ENCODE data around the gene IL1R1. TPM values are rescaled to one million over a fixed set of nuclear protein-coding genes. Genes with fewer than 3 reads are reported as not detected.
"Not testable (repeated sequence)": the region's sequence is repeated elsewhere in the genome, so short reads cannot be mapped to it uniquely, and the experiment has no call there.

Gene IL1R1
- total RNA-seq, 1 experiment from 2014 or later, result 12.7 TPM

- H3K27ac ChIP-seq, result peak overlapping the region; percentile 96
- DNase-seq (ENCODE audit: low read depth in 1 of 2, low spot score in 2 of 2), result peak; percentile 91 to 96
Observed at GRCh38 chr2:102117472-102117858, 25.1 kb upstream of the IL1R1 start.

DNA sequence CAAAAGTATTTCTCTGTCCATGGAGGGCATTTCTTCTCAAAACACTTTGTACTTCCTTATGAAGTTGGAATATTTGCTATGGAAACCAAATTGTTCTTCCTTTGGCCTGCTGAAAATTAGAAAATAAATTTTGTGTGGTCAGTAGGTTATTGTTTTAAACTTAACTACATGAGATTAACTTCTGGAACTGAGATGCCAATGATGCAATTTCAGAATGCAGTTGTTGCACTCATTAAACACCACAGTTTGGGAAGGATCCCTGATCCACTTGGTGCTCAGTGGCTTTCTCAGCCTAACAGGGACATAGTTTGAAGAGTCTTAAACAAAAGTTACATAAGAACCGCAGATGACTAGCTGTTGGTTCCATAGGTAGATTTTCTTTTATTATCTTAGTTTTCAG is 23.3 kb upstream of the IL1R1 start:
- Histone ChIP-seq H3K27ac (peak overlapping the region; percentile 96; the same call in 1 of the 2 replicates), H3K27me3 (replicated peaks) (no peaks in the 10 kb centered on the region), H3K9me3 (replicated peaks) (no peaks in the 10 kb centered on the region), H3K4me3 (no peak overlapping the region), H3K36me3 (no peaks in the 10 kb centered on the region), H3K4me1 (replicated peaks) (peaks cover 70% of the 10 kb centered on the region)
- no peak for DNase-seq (ENCODE audit: low read depth in 1 of 2, low spot score in 2 of 2)

More at GRCh38 chr2:102117472-102117858, 25.1 kb upstream of the IL1R1 start:
- Histone ChIP-seq H3K4me3 (no peak overlapping the region), H3K27me3 (replicated peaks) (no peaks in the 10 kb centered on the region), H3K9me3 (replicated peaks) (no peaks in the 10 kb centered on the region), H3K36me3 (no peaks in the 10 kb centered on the region), H3K4me1 (replicated peaks) (peaks cover 77% of the 10 kb centered on the region)

- Histone ChIP-seq H3K27ac (no peak overlapping the region), H3K9me3 (replicated peaks) (no peaks in the 10 kb centered on the region), H3K36me3 (no peaks in the 10 kb centered on the region), H3K4me3 (no peak overlapping the region), H3K4me1 (replicated peaks) (peaks cover 62% of the 10 kb centered on the region), H3K27me3 (replicated peaks) (no peaks in the 10 kb centered on the region)
- no peak for DNase-seq (ENCODE audit: low read depth in 1 of 2, low spot score in 2 of 2)
Observed at GRCh38 chr2:102120261-102120660, 22.3 kb upstream of the IL1R1 start.

DNA sequence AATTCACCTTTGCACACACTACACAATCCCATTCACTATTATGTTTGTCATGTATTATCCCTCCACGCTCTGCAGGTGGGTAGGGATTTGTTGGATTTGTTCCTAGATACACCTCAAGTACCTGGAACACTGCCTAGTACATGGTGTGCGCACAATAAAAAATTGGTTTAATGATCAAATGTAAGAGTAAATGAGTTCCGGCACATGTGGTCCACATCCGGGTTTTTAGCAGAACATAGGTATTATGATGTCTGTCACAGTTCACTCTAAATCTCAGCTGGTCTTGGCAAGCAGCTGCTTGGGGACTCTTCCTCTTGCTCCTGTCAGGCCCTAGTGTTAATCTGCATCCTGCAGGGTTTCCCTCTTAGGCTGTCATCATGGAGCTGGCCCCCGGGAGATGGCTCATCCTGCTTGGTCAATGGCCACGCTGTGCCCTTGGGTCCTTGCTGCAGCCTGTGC is 21.8 kb upstream of the IL1R1 start:
- Histone ChIP-seq H3K9me3 (replicated peaks) (no peaks in the 10 kb centered on the region), H3K27ac (no peak overlapping the region), H3K36me3 (no peaks in the 10 kb centered on the region), H3K4me3 (no peak overlapping the region), H3K27me3 (replicated peaks) (no peaks in the 10 kb centered on the region), H3K4me1 (replicated peaks) (peaks cover 57% of the 10 kb centered on the region)
- no peak for DNase-seq (ENCODE audit: low read depth in 1 of 2, low spot score in 2 of 2)

- no peaks in the 10 kb centered on the region for H3K27me3 ChIP-seq (replicated peaks)
- H3K4me3 ChIP-seq, result no peak overlapping the region
- no peaks in the 10 kb centered on the region for H3K36me3 ChIP-seq
- H3K9me3 ChIP-seq (replicated peaks), result no peaks in the 10 kb centered on the region
- peaks cover 49% of the 10 kb centered on the region for H3K4me1 ChIP-seq (replicated peaks)
- H3K27ac ChIP-seq, result peak overlapping the region; percentile 90
- peak; percentile 62 to 79 for DNase-seq (ENCODE audit: low read depth in 1 of 2, low spot score in 2 of 2)
Observed at GRCh38 chr2:102122115-102122514, 20.4 kb upstream of the IL1R1 start.

- H3K36me3 ChIP-seq, result no peaks in the 10 kb centered on the region
- H3K4me3 ChIP-seq, result no peak overlapping the region
- H3K27ac ChIP-seq, result peak overlapping the region; percentile 90
- H3K4me1 ChIP-seq (replicated peaks), result peaks cover 52% of the 10 kb centered on the region
- no peak for DNase-seq (ENCODE audit: low read depth in 1 of 2, low spot score in 2 of 2)
- no peaks in the 10 kb centered on the region for H3K9me3 ChIP-seq (replicated peaks)
- H3K27me3 ChIP-seq (replicated peaks), result no peaks in the 10 kb centered on the region
Observed at GRCh38 chr2:102122909-102123308, 19.6 kb upstream of the IL1R1 start.

DNA sequence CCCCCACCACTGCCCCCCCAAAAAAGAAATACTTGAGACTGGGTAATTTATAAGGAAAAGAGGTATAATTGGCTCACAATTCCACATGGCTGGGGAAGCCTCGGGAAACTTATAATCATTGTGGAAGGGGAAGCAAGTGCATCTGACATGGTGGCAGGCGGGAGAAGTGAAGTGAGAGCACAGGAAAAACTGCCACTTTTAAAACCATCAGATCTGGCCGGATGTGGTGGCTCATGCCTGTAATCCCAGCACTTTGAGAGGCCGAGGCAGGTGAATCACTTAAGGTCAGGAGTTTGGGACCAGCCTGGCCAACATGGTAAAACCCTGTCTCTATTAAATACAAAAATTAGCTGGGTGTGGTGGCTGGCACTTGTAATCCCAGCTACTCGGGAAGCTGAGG is 18.1 kb upstream of the IL1R1 start:
- H3K27ac ChIP-seq; H3K9me3 ChIP-seq (replicated peaks); H3K27me3 ChIP-seq (replicated peaks); H3K4me3 ChIP-seq; DNase-seq (ENCODE audit: low read depth in 1 of 2, low spot score in 2 of 2); H3K36me3 ChIP-seq: not testable (repeated sequence)
- peaks cover 47% of the 10 kb centered on the region for H3K4me1 ChIP-seq (replicated peaks)

- Histone ChIP-seq H3K36me3 (no peaks in the 10 kb centered on the region), H3K9me3 (replicated peaks) (no peaks in the 10 kb centered on the region), H3K27me3 (replicated peaks) (no peaks in the 10 kb centered on the region), H3K4me3 (no peak overlapping the region), H3K27ac (no peak overlapping the region), H3K4me1 (replicated peaks) (peaks cover 44% of the 10 kb centered on the region)
- DNase-seq (ENCODE audit: low read depth in 1 of 2, low spot score in 2 of 2), result no peak
Observed at GRCh38 chr2:102126169-102126568, 16.4 kb upstream of the IL1R1 start.

DNA sequence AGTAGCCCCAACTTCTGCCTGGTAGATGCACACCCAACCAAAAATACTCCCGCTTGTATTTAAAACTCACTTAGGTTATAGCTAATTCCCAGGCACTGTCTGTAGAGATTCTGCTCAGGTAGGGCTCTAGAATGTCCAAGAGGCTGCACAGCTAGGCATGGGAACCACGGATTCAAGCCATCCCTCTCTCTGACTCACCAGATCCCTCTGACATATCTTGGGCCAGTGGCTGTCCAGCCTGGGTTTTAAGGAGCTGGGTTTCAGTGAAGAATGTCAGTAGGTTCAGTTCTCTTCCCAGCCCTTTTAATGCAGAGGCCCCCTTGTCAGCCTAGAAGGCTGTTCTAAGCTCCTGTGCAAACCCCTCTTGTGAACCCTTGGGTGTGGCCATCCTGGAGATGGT is 15.9 kb upstream of the IL1R1 start:
- Histone ChIP-seq H3K27ac (no peak overlapping the region), H3K4me1 (replicated peaks) (peaks cover 39% of the 10 kb centered on the region), H3K27me3 (replicated peaks) (no peaks in the 10 kb centered on the region), H3K36me3 (no peaks in the 10 kb centered on the region), H3K9me3 (replicated peaks) (no peaks in the 10 kb centered on the region), H3K4me3 (no peak overlapping the region)
- no peak for DNase-seq (ENCODE audit: low read depth in 1 of 2, low spot score in 2 of 2)

DNA sequence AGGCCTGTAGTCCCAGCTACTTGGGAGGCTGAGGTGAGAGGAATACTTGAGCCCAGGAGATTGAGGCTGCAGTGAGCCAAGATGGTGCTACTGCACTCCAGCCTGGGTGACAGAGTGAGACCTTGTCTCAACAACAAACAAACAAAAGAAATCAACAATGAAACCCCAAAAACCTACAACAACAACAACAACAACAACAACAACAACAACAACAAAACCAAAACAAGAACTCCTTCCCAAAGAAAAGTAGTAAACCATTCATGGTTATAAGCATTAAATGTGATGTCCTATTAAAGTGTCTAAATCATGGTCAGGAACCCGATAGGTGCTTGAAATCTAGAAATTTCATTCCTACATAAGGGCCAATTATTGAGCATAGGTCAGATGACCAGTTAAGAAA is 13.5 kb upstream of the IL1R1 start:
- H3K27me3 ChIP-seq (replicated peaks), result no peaks in the 10 kb centered on the region
- H3K9me3 ChIP-seq (replicated peaks), result no peaks in the 10 kb centered on the region
- no peak for DNase-seq (ENCODE audit: low read depth in 1 of 2, low spot score in 2 of 2)
- no peaks in the 10 kb centered on the region for H3K36me3 ChIP-seq
- H3K27ac ChIP-seq, result no peak overlapping the region
- no peak overlapping the region for H3K4me3 ChIP-seq
- peaks cover 23% of the 10 kb centered on the region for H3K4me1 ChIP-seq (replicated peaks)

DNA sequence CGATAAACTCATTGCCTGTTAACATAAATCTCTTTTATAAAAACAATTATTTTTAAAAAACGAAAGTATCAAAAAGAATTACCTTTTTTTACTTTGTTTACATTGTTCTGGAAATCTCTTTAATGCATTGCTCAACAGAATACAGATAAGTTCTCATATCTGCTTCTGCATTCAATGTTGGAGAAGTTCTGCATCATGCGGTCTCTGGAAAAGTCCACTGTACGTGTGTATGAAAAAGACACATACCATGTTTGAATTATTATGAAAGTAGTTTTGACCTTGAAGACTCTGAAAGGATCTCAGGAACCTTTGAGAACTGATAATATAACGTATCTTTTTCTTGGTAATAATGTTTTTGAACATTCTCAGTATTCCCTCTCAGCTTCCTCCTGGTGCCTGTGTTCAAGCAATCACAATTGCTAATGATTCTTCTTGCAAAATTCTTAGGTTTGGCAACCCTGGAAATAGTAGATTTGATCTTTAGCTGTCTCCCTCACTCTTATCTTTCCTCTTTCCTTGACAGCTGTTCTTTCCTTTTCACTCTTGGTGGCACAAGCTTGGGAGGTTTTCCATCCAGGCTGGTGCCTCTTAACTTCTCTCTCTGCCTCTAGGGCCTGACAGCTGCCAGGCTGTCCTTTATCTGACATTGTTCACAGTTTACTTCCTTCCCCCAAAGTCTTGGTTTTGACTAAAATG is 12.4 kb upstream of the IL1R1 start:
- no peak for DNase-seq (ENCODE audit: low read depth in 1 of 2, low spot score in 2 of 2)
- H3K27ac ChIP-seq, result no peak overlapping the region
- H3K36me3 ChIP-seq, result no peaks in the 10 kb centered on the region
- no peak overlapping the region for H3K4me3 ChIP-seq
- peaks cover 23% of the 10 kb centered on the region for H3K4me1 ChIP-seq (replicated peaks)
- H3K27me3 ChIP-seq (replicated peaks), result no peaks in the 10 kb centered on the region
- H3K9me3 ChIP-seq (replicated peaks), result no peaks in the 10 kb centered on the region

DNA sequence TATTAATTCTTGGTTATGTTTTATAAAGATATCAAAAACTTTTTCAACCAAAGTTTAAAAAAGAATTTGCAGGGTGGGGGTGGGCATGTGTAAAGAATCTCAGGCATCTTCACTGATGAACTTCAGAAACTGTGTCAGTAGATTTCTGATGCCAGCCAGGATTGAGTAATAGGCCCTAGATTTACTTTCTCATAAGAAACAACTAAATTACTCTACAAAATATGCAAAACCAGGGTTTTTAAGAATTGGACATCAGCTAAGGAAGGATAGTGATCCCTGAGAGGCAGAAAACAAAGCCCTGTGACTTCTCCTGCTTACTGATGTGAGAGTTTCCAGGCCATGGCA is 11.9 kb upstream of the IL1R1 start:
- Histone ChIP-seq H3K4me1 (replicated peaks) (peaks cover 23% of the 10 kb centered on the region), H3K27ac (no peak overlapping the region), H3K4me3 (no peak overlapping the region), H3K9me3 (replicated peaks) (no peaks in the 10 kb centered on the region), H3K36me3 (no peaks in the 10 kb centered on the region), H3K27me3 (replicated peaks) (no peaks in the 10 kb centered on the region)
- DNase-seq (ENCODE audit: low read depth in 1 of 2, low spot score in 2 of 2), result no peak

DNA sequence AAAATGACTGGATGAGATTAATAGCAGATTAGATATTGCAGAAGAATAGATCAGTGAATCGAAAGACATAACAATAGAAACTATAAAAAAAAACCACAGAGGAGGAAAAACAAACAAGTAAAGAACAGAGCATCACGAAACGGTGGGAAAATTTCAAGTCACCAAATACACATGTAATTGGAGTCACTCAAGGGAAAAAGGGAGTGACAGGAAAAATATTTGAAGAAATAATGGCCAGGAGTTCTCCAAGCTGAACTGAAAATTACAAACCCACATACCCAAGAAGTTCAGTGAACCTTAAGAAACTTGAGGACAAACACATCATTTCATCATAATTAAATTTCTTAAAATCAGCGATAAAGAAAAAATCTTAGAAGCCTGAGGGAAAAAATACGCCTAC is 11.0 kb upstream of the IL1R1 start:
- no peak for DNase-seq (ENCODE audit: low read depth in 1 of 2, low spot score in 2 of 2)
- H3K4me3 ChIP-seq, result no peak overlapping the region
- H3K27ac ChIP-seq, result no peak overlapping the region
- peaks cover 23% of the 10 kb centered on the region for H3K4me1 ChIP-seq (replicated peaks)
- no peaks in the 10 kb centered on the region for H3K27me3 ChIP-seq (replicated peaks)
- H3K9me3 ChIP-seq (replicated peaks), result no peaks in the 10 kb centered on the region
- no peaks in the 10 kb centered on the region for H3K36me3 ChIP-seq

DNA sequence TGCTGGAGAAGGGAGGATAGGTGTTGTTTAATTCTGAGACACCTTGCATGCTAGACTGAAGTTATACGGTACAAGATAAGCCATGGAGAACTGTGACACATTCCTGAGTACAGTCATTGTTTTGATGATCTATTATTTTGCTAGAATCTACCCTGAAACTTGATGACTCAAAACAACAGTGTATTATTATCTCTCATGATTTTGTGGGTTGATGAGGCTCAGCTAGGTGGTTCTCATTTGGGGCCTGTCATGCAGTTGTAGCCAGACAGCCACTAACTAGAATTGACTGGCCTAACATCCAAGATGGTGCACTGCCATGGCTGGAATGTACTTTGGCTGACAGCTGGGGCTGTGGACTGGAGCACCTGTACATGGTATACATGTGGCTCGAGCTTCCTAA is 5.4 kb upstream of the IL1R1 start:
- DNase-seq (ENCODE audit: low read depth in 1 of 2, low spot score in 2 of 2), result no peak
- Histone ChIP-seq H3K27me3 (replicated peaks) (no peaks in the 10 kb centered on the region), H3K27ac (no peak overlapping the region), H3K9me3 (replicated peaks) (peaks cover 3% of the 10 kb centered on the region; the same call in 1 of the 2 replicates), H3K4me3 (no peak overlapping the region), H3K4me1 (replicated peaks) (peaks cover 11% of the 10 kb centered on the region), H3K36me3 (no peaks in the 10 kb centered on the region)

DNA sequence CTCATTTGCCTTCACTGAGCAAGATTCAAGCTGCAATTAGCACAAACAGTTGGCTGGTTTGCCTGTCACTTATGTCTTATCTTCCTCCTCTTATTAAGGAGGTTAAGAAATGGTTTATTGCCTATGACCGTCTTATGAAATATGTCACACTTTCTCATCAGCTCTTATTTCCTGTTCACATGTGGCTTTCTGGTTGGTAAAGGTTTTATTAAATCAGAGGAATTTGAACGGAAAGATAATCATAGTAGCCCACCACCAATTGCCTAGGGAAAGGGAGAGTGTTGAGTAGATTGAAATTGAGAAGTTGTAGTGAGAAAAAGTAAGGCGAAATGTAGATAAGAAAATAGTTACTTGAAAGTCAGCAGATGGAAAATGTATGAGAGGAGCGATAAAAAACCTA is 4.2 kb upstream of the IL1R1 start:
- Histone ChIP-seq H3K27me3 (replicated peaks) (no peaks in the 10 kb centered on the region), H3K9me3 (replicated peaks) (peaks cover 8% of the 10 kb centered on the region; the same call in 1 of the 2 replicates), H3K4me3 (no peak overlapping the region), H3K36me3 (0 out of 2 replicates have a peak, but pooled peaks cover 3% of the 10 kb centered on the region), H3K27ac (no peak overlapping the region), H3K4me1 (replicated peaks) (peaks cover 21% of the 10 kb centered on the region)
- DNase-seq (ENCODE audit: low read depth in 1 of 2, low spot score in 2 of 2), result no peak

Measured in SJSA1 (cell line).